Measurements from ENCODE around the gene PDZRN3. TPM values are rescaled to one million over a fixed set of nuclear protein-coding genes. Genes with fewer than 3 reads are reported as not detected.

PDZRN3 gene
- total RNA-seq: 3.7 TPM in 2 replicates

GRCh38 chr3:73624821-73625665, at the start of gene PDZRN3:
TSS of gene PDZRN3 (minus strand) at chr3:73624941.

